PFSK-1 (cell line): ENCODE data around the gene GBF1.

Source experiments
- POLR2AphosphoS5 ChIP-seq: IDR thresholded peaks from 2 replicates; pipeline ENCODE4 v1.6.1; 2012; ENCODE audit warnings: low read depth, mild to moderate bottlenecking, control low read depth, low read length, moderate library complexity
- SIN3A ChIP-seq: IDR thresholded peaks from 2 replicates; pipeline ENCODE4 v1.6.1; 2012; ENCODE audit warnings: mild to moderate bottlenecking, low read length, moderate library complexity, borderline replicate concordance; ENCODE audit not compliant: insufficient read depth
- TAF1 ChIP-seq: IDR thresholded peaks from 2 replicates; pipeline ENCODE4 v1.6.1; 2012; ENCODE audit warnings: low read length, control low read depth, borderline replicate concordance; ENCODE audit not compliant: insufficient read depth

DNA sequence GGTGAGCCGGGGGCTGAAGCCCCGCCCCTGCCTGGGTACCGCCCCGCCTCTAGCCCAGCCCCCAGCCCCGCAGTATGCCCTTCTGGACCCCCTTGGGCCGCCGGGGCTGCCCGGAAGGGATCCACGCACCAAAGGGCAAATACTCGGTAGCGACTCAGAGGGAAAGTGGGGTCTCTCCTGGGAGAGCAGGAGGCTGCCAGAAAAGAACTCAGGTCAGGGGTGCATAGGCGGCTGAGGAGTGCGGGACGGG lies 176.1 kb downstream of the GBF1 start:
- no peak for TF ChIP-seq SIN3A
- TF ChIP-seq POLR2AphosphoS5, result no peak
- TF ChIP-seq TAF1, result no peak
